HG03457 (cell line): ENCODE results near the gene IFNA5.
A peak's percentile ranks its signal among the peaks of the same experiment; 100 is the strongest.

Experiments
- ATAC-seq: cut with Tn5 transposase; IDR thresholded peaks from one replicate; pipeline ENCODE4 v1.9.1; 2021; ENCODE audit warnings: moderate number of reproducible peaks; ENCODE audit not compliant: unreplicated experiment

The IFNA5 gene

DNA sequence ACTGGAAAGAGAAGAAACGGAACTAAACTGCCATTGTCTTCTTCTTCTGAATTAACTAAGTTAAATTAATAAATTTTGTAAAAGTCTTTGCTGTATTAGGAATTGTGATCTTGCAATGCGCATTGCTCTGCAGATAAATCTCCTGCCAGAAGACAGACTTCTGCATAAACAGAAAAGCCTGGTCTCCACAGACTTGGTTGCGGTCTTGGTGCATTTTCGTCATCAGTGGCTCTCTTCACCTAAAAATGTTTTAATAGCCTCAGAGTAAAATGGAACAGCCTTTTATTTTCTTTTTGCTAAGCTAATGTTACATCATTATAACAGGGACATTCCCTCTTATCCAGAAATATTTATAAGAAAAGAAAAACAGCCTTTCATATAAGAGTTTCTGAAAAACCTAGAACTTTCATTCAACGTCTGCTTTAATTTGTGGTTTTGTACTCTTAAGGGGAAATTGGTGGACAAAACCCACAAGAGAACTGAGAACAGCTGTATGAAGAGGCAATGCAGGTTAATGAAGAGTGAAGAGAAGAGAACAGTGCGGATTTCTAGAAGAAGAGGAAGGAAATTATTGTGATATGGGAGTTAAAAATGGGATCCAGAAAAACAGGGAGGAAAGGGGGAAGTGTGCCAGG lies 10.1 kb downstream of the IFNA5 start:
- peak; percentile 80 for ATAC-seq

DNA sequence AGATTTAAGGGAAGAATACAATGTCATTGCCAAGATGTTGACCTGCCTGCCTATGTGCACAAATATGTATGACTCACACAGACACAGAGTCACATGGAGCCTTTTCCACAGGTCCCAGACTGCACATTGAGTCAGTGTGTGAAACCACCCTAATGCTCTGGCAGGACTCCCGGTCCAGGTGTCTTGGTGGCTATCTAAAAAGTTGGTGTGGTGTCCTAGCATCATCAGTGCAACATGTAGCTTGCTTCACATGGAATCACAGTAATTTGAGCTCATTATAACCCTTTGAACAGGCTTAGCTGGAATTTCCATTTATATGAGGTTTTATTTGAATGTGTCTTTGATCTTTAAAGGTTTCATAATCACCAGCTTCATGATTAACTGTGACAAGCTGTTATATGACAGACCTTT lies 10.7 kb downstream of the IFNA5 start:
- ATAC-seq = peak; percentile 50

DNA sequence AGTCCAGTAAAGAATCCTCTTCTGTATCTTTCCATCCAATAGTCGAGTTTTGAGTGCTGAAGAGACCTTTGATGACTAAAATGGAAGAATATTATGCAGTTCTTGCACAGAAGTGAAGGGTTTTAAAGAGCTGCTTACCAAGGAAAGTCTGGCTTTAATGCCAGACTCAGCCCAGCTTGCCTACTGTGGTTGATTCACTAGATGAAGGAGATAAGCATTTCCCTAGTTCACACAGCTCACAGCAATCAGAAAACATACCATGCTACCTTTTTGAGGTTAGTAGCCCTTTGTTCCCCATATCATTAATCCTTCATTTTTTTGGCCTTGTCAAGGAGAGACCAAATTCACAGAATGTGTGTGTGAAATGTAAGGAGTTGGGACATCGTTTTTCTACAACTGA lies 15.3 kb downstream of the IFNA5 start:
- no peak for ATAC-seq

DNA sequence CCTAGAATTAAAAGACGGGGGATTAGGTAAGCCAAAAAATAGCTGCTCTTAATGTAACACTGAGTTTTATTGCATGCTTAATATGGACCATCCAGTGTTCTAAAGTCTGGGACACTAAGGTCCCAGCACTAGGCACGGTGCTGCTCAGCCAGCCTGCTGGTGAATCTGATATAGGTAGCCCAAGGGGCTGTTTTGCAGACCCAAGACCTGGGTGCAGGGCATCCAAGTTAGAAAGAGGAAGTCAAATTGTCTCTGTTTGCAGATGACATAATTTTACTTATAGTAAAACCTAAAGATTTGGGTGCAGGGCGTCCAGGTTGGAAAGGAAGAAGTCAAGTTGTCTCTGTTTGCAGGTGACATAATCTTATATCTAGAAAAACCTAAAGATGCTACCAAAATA lies 17.8 kb downstream of the IFNA5 start:
- ATAC-seq = no peak

DNA sequence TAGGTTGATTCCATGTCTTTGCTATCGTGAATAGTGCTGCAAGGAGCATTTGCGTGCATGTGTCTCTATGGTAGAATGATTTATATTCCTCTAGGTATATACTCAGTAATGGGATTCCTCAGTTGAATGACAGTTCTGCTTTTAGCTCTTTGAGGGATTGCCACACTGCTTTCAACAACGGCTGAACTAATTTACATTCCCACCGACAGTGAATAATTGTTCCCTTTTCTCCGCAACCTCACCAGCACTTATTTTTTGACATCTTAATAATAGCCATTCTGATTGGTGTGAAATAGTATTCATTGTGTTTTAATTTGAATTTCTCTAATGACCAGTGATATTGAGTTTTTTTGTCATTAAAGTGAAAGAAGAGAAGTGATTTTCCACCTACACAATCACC lies 18.5 kb downstream of the IFNA5 start:
- ATAC-seq = no peak

DNA sequence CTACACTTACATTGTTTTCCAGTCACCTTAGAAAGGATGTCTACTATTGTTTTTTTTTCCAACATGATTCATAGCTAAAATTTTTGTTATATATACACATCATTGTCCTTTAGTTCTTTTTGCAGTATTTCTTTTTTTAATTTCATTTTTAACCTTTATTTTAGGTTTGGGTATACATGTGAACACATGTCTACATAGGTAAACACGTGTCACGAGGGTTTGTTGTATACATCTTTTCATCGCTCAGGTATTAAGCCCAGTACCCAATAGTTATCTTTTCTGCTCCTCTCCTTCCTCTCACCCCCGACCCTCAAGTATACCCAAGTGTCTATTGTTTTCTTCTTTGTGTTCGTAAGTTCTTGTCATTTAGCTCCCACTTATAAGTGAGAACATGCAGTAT lies 19.0 kb downstream of the IFNA5 start:
- ATAC-seq = no peak

DNA sequence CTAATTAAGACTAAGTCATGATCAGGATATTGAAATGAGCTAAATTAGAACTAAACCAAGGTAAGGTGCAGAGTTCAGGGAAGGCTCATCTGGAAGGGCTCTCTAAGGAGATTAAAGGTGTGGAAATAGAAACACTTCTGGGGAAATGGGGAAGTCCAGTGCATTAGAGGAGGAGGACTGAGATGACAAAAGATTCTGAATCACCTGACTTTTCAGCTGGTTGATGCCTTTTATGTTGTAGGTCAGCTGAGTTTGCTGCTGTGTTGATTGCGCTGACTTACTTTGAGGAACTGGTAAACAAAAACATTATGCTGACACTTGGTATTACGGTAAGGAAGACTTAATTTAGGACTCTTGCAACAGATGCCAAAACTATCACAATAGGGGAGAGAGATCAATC lies 23.8 kb downstream of the IFNA5 start:
- ATAC-seq = no peak

DNA sequence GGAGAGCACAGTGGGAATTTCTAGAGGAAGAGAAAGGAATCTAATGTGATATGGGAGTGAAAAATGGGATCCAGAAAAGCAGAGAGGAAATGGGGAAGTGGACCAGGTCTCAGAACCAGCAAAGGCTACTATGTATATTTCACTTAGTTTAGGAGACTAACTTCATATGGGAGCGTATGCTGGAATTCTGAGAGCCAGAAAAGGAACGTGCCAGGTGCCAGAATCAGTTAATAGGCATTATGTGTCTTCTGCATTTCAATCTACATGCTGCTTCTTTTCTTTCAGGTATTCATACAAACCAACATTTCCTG lies 36.8 kb downstream of the IFNA5 start:
- no peak for ATAC-seq

DNA sequence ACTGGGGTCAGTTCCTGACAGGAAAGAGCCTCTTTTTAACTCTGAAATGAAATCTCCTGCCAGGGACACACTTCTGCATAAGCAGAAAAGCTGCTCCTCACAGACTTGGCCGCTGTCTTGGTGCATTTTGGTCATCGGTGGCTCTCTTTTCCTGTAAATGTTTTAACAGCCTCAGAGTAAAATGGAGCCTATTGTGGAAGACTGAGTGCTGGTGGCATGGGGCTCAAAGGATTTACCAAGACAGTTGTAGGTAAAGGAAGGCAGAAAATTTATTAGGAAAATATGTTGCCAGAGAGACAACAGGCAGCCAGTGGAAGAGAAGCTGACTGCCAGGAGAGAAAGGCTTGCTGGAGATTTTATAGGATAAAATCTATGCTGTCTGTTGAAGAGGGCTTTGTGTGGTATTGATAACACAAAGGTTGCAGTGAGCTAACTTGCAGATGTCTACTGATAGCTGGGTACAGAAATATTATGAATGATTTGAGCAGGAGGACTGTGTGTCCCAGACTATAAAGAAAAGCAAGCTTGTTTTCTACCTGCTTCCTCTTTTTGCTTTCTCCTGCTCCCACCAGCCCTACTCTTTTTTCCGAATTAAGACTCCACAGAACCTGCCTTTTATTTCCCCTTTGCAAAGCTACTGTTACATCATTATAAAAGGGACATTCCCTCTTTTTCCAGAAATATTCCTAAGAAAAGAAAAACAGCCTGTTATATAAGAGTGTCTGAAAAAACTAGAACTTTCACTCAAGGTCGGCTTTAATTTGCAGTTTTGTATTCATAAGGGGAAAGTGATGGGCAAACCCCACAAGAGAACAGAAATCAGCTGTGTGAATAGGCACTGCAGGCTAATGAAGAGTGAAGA lies 37.4 kb downstream of the IFNA5 start:
- ATAC-seq = peak; percentile 45

DNA sequence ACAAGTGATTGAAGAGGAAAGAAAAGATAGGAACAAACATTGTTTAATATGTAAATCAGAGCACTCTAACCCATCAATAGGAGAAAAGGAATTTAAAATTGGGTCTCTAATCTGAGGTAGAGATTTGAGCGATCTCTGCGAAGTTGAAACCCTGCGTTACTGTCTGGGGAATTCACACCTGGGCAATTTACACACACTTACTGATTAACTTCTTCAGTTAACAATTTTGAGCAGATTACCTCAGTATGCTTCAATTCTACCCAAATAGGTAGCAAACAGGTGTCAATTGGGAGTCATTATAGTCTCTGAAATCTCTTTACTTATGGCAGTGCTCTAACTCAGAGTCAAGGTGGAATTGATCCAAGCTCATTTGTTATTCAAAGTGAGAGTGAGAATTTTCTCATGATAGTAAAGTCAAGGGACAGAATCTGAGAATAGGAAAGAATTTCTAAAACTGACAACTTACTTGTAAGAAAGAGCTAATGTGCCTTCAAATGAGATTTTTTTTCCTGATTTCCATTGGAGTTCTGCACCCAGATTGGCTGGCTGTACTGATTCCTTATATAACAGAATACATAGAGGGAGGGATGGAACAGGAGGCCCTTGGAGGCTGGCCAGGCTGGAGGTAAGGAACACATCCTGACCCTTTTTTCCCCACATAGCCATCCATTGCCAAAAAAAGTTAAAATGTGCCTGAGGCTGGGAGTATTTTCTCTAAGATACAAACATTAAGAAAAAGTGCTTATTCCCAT lies 38.2 kb downstream of the IFNA5 start:
- peak; percentile 47 for ATAC-seq

DNA sequence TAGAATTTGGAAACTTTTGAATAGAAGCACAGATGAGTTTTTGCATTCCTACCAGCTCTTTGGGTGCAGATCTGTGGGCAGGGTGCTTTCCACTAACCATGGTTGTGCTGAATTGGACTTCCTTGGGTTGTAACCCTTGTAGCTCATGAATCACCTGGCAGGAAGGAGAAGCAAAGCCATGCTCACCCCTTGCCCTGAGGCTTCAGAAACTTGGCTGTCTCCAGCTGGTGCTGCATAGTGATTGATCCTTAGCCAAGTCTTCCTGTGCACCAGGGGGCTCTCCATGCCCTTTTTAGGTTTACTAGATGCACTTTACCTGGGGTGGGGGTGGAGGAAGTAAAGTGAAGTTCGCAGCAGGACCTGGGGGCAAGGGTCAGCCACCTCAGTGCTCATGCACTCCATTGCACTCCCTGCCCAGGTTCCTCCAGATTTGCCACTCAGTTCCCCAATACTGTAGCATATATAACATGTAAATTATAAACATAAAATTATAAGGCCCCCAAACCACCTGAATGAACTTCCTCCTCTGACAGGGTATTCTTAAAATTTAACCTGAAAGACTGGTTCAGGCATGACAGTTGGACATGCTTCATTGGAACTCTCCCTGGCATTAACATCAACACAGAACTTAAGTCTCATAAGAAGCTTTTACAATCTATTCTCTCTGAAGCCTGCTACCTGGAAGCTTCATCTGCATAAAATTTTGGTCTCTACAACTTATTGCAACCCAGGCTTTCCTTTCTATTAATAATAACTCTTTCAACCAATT lies 39.5 kb downstream of the IFNA5 start:
- ATAC-seq = no peak

DNA sequence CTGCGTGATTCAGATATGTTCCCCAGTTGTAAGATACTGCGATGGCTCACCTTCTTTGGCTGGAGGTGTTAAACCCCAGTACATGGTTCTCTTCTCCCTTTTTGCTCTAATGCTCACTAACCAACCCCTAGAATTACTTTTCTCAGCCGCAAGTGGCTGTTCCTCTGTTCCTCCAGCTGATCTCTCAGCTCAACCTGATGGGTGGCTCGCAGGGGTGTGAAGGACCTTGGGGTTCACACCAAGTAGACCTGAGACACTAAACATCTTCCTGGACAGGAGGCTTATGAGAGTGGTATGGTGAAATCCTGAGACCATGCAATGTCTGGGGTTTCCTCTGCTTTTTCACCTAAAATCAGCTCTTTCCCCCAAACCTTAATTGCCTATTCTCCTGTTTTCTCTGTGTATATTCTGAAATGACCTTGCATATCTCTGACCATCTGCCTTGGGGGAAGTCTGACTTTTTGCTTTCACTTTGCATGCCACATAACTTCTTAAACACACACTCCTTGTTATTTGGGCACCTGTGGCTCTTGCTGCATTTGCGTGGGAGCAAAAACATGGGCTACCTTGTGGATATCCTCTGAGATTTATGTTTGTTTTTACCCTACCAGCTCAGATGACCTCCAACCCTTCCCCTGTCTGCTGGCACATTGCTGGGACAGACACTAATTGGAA lies 49.4 kb downstream of the IFNA5 start:
- no peak for ATAC-seq
